Panc1 (cell line): ENCODE data around the gene ABL1. TPM values are rescaled to one million over a fixed set of nuclear protein-coding genes. Genes with fewer than 3 reads are reported as not detected.

Experiments used
- ATAC-seq: fragments of 200-7000 bp; cut with Tn5 transposase; 2 replicates; pipeline ENCODE4 v1.9.1; 2020; ENCODE audit warnings: mild to moderate bottlenecking, moderate library complexity
- BruUV-seq: library from RNA; stranded (reverse); fragments of 400-500 nt; replicated peaks from 2 replicates; lab custom pipeline; 2021; lab: Mats Ljungman, UMichigan
- CTCF ChIA-PET: fragments of 300-600 bp; sonication (Branson Sonifier 250); formaldehyde crosslinking; loops from one replicate; lab custom pipeline; 2022; ENCODE audit warnings: antibody characterized with exemption; lab: Charles Lee
- POLR2A ChIA-PET: fragments of 300-600 bp; sonication (Branson Sonifier 250); formaldehyde crosslinking; loops from one replicate; lab custom pipeline; 2022; ENCODE audit warnings: antibody characterized with exemption; lab: Charles Lee
- DNase-seq: peaks from one replicate; pipeline ENCODE4 v3.0.0-alpha.2; 2010; ENCODE audit warnings: low read depth, low spot score
- H3K27ac ChIP-seq: 2 replicates; pipeline ENCODE4 v1.5.1; 2011; ENCODE audit warnings: mild to moderate bottlenecking, low read length, inconsistent platforms
- H3K27me3 ChIP-seq: fragments of 200-500 bp; sonication (Bioruptor generic); 2 replicates; pipeline ENCODE4 v1.6.0; 2014; ENCODE audit warnings: low read length, inconsistent platforms; ENCODE audit not compliant: control insufficient read depth, insufficient read depth
- H3K36me3 ChIP-seq: fragments of 200-500 bp; sonication (Bioruptor generic); 2 replicates; pipeline ENCODE4 v1.5.1; 2014; ENCODE audit warnings: inconsistent platforms, mild to moderate bottlenecking, low read length, moderate library complexity; ENCODE audit not compliant: control insufficient read depth, insufficient read depth
- H3K4me1 ChIP-seq: 2 replicates; pipeline ENCODE4 v1.5.1; 2011; ENCODE audit warnings: inconsistent platforms, mild to moderate bottlenecking, low read length, moderate library complexity; ENCODE audit not compliant: control insufficient read depth, insufficient read depth
- H3K4me3 ChIP-seq, 2 experiments: 2 replicates each; pipeline ENCODE4 v1.5.1; 2011 to 2012; ENCODE audit warnings: low read depth in 2 of 2, low read length in 2 of 2, mild to moderate bottlenecking in 2 of 2, inconsistent platforms in 1 of 2, moderate library complexity in 1 of 2
- H3K9me3 ChIP-seq: fragments of 200-500 bp; sonication (Bioruptor generic); 2 replicates; pipeline ENCODE4 v1.5.1; 2014; ENCODE audit warnings: low read depth, mild to moderate bottlenecking, inconsistent platforms, low read length, moderate library complexity; ENCODE audit not compliant: control insufficient read depth, insufficient read depth
- CTCF ChIP-seq: fragments of 450-650 bp; IDR thresholded peaks from 2 replicates; pipeline ENCODE4 v1.5.1; 2017; ENCODE audit warnings: mild to moderate bottlenecking
- POLR2AphosphoS5 ChIP-seq: IDR thresholded peaks from 2 replicates; pipeline ENCODE4 v1.6.1; 2012; ENCODE audit warnings: mild to moderate bottlenecking, low read depth, low read length, moderate library complexity
- SIN3A ChIP-seq: IDR thresholded peaks from 2 replicates; pipeline ENCODE4 v1.6.1; 2012; ENCODE audit warnings: low read depth, mild to moderate bottlenecking, low read length, moderate library complexity, borderline replicate concordance; ENCODE audit not compliant: insufficient read depth
- TCF7L2 ChIP-seq: IDR thresholded peaks from 2 replicates; pipeline ENCODE4 v1.6.1; 2011; ENCODE audit warnings: mild to moderate bottlenecking, low read depth, low read length, inconsistent platforms
- in situ Hi-C: cut with HindIII; loops from 2 replicates; pipeline ENCODE4 v1.10.0; 2016; ENCODE audit warnings: low sequenced_read_pairs, low pct_unique_long_range_greater_than_20kb
- intact Hi-C: fragments of 100-400 bp; cut with micrococcal nuclease; formaldehyde crosslinking; loops from one replicate; pipeline ENCODE4 v1.10.0; 2022; ENCODE audit not compliant: unreplicated experiment
- total RNA-seq: library from RNA; stranded (reverse); gene quantifications from one replicate; pipeline ENCODE4 v1.2.1, GENCODE V29; 2021; ENCODE audit not compliant: unreplicated experiment
- TF ChIP-seq, protein P1 (sequence below), 2 experiments: IDR thresholded peaks; 2 replicates each; pipeline ENCODE4 v1.6.1; 2011 to 2012; ENCODE audit warnings: low read depth in 2 of 2, control low read depth in 1 of 2, low read length in 1 of 2, mild to moderate bottlenecking in 1 of 2, moderate library complexity in 1 of 2; ENCODE audit not compliant: insufficient read depth in 1 of 2

The ABL1 gene
- total RNA-seq, 1 experiment from 2014 or later, result 48.4 TPM

DNA sequence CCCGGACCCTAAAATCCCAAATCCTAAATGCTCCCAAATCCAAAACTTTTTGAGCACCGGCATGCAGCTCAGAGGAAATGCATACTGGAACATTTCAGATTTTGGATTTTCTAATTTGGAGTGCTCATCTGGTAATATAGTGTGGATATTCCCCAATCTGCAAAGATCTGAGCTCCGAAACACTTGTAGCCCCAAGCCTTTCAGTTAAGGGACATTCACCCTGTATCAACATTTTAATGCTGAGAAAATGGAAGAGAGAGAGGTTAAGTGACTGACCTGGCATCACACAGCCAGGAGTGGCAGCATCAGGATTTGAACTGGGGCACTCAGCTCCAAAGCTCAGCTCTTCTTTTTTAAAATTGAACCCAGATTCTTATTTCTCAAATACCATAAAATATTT, 30.9 kb downstream of the ABL1 start:
- no peak for DNase-seq
- intact Hi-C loops, result loop anchor here (5.0 kb wide), 1 partner anchor 159 kb away; no protein-coding TSS in a partner anchor

GRCh38 chr9:130866474-130866965, 31.5 kb downstream of the ABL1 start:
- TF ChIP-seq, protein P1, sequence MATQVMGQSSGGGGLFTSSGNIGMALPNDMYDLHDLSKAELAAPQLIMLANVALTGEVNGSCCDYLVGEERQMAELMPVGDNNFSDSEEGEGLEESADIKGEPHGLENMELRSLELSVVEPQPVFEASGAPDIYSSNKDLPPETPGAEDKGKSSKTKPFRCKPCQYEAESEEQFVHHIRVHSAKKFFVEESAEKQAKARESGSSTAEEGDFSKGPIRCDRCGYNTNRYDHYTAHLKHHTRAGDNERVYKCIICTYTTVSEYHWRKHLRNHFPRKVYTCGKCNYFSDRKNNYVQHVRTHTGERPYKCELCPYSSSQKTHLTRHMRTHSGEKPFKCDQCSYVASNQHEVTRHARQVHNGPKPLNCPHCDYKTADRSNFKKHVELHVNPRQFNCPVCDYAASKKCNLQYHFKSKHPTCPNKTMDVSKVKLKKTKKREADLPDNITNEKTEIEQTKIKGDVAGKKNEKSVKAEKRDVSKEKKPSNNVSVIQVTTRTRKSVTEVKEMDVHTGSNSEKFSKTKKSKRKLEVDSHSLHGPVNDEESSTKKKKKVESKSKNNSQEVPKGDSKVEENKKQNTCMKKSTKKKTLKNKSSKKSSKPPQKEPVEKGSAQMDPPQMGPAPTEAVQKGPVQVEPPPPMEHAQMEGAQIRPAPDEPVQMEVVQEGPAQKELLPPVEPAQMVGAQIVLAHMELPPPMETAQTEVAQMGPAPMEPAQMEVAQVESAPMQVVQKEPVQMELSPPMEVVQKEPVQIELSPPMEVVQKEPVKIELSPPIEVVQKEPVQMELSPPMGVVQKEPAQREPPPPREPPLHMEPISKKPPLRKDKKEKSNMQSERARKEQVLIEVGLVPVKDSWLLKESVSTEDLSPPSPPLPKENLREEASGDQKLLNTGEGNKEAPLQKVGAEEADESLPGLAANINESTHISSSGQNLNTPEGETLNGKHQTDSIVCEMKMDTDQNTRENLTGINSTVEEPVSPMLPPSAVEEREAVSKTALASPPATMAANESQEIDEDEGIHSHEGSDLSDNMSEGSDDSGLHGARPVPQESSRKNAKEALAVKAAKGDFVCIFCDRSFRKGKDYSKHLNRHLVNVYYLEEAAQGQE (IDR thresholded peaks at IDR 0.05; ENCODE audit: insufficient read depth in 1 of 2, low read depth in 2 of 2, low read length in 1 of 2), result no peak
- peak; percentile 92 for TF ChIP-seq CTCF
- ChIA-PET POLR2A (no interaction called here), CTCF (interaction anchor here (0.6 to 1.4 kb wide), 5 partner anchors 11 to 179 kb away, joined by 3 to 10 read pairs (median 3); no protein-coding TSS in a partner anchor)
- in situ Hi-C loops, result no loop called here
- Histone ChIP-seq H3K36me3 (no peaks in the 10 kb centered on the region), H3K27me3 (no peaks in the 10 kb centered on the region), H3K9me3 (no peaks in the 10 kb centered on the region), H3K27ac (no peak overlapping the region), H3K4me3 (no peak overlapping the region), H3K4me1 (peaks cover 4% of the 10 kb centered on the region)
- DNase-seq (peak; percentile 61), ATAC-seq (peak; percentile 96)
- BruUV-seq, result no TSS peak
- intact Hi-C loops, result loop anchor here (5.0 kb wide), 1 partner anchor 159 kb away; no protein-coding TSS in a partner anchor

More for the DNA sequence above, 30.9 kb downstream of the ABL1 start:
- Histone ChIP-seq H3K36me3 (no peaks in the 10 kb centered on the region), H3K4me1 (peaks cover 4% of the 10 kb centered on the region), H3K27ac (no peak overlapping the region), H3K4me3 (no peak overlapping the region), H3K9me3 (no peaks in the 10 kb centered on the region), H3K27me3 (no peaks in the 10 kb centered on the region)
- in situ Hi-C loops, result no loop called here
- TF ChIP-seq, protein P1 (IDR thresholded peaks at IDR 0.05; ENCODE audit: insufficient read depth in 1 of 2, low read depth in 2 of 2, low read length in 1 of 2), result no peak
- TF ChIP-seq POLR2AphosphoS5 (no peak), TCF7L2 (no peak), CTCF (no peak), SIN3A (no peak)
- POLR2A ChIA-PET, result no interaction called here
- CTCF ChIA-PET, result interaction anchor here (0.6 to 1.4 kb wide), 6 partner anchors 12 to 173 kb away, joined by 3 to 10 read pairs (median 4); no protein-coding TSS in a partner anchor
- BruUV-seq, result no TSS peak
- ATAC-seq, result no peak
